HepG2 (cell line): Measurements from ENCODE around the gene SHC1. TPM values are rescaled to one million over a fixed set of nuclear protein-coding genes. Genes with fewer than 3 reads are reported as not detected.

Source experiments
- BORCS8-MEF2B ChIP-seq: sonication (generic); formaldehyde crosslinking; IDR thresholded peaks from 2 replicates; pipeline ENCODE4 v1.8.0; 2022; ENCODE audit warnings: mild to moderate bottlenecking, missing genetic modification reagents
- CBX5 ChIP-seq: sonication (generic); formaldehyde crosslinking; IDR thresholded peaks from 2 replicates; pipeline ENCODE4 v1.4.0; 2020; ENCODE audit warnings: missing genetic modification reagents, borderline replicate concordance
- GATAD1 ChIP-seq: IDR thresholded peaks from 2 replicates; pipeline ENCODE4 v1.6.1; 2016; ENCODE audit warnings: missing genetic modification reagents, missing compliant biosample characterization
- MED1 ChIP-seq: sonication (generic); formaldehyde crosslinking; IDR thresholded peaks from 2 replicates; pipeline ENCODE4 v1.4.0; 2020; ENCODE audit warnings: missing genetic modification reagents
- MED8 ChIP-seq: sonication (generic); formaldehyde crosslinking; IDR thresholded peaks from 2 replicates; pipeline ENCODE4 v1.8.1; 2023; ENCODE audit warnings: mild to moderate bottlenecking, missing genetic modification reagents; ENCODE audit not compliant: insufficient replicate concordance
- MEIS1 ChIP-seq: sonication (generic); formaldehyde crosslinking; IDR thresholded peaks from 2 replicates; pipeline ENCODE4 v1.9.0; 2021; ENCODE audit warnings: mild to moderate bottlenecking, missing genetic modification reagents, moderate library complexity, borderline replicate concordance
- NFATC3 ChIP-seq: sonication (generic); formaldehyde crosslinking; IDR thresholded peaks from 2 replicates; pipeline ENCODE4 v1.5.1; 2020; ENCODE audit warnings: mild to moderate bottlenecking, missing genetic modification reagents
- RORA ChIP-seq: sonication (generic); formaldehyde crosslinking; IDR thresholded peaks from 2 replicates; pipeline ENCODE4 v1.5.0; 2020; ENCODE audit warnings: mild to moderate bottlenecking, missing genetic modification reagents, moderate library complexity
- SALL2 ChIP-seq: sonication (generic); formaldehyde crosslinking; IDR thresholded peaks from 2 replicates; pipeline ENCODE4 v1.8.1; 2023; ENCODE audit warnings: mild to moderate bottlenecking, missing genetic modification reagents, inconsistent platforms
- SAP130 ChIP-seq: IDR thresholded peaks from 2 replicates; pipeline ENCODE4 v1.6.1; 2016; ENCODE audit warnings: low read depth
- SNRNP70 ChIP-seq: fragments of 200-400 bp; formaldehyde crosslinking; IDR thresholded peaks from 2 replicates; pipeline ENCODE4 v1.6.1; 2017; ENCODE audit warnings: mild to moderate bottlenecking, low read depth, low read length, moderate library complexity
- STAG1 ChIP-seq: sonication (generic); formaldehyde crosslinking; IDR thresholded peaks from 2 replicates; pipeline ENCODE4 v1.4.0; 2020; ENCODE audit warnings: missing genetic modification reagents
- ZNF136 ChIP-seq: sonication (generic); formaldehyde crosslinking; IDR thresholded peaks from 2 replicates; pipeline ENCODE4 v1.8.1; 2022; ENCODE audit warnings: low read depth, mild to moderate bottlenecking, moderate library complexity, missing genetic modification reagents
- ZNF333 ChIP-seq: sonication (generic); formaldehyde crosslinking; IDR thresholded peaks from 2 replicates; pipeline ENCODE4 v1.4.0; 2020; ENCODE audit warnings: mild to moderate bottlenecking, missing genetic modification reagents, borderline replicate concordance
- ZNF580 ChIP-seq: IDR thresholded peaks from 2 replicates; pipeline ENCODE4 v1.6.1; 2016; ENCODE audit warnings: low read depth, borderline replicate concordance
- polyA plus RNA-seq, 8 experiments: library from polyadenylated mRNA; depleted of rRNA in 3 of 8; stranded (reverse) in 7 of 8; unstranded in 1 of 8; fragments of >200 nt; fragmentation: Illumina TruSeq in 4 of 8; extraction: Trizol in 4 of 8; gene quantifications; 2 replicates each; pipeline versions ENCODE4 v1.2.1 to v1.2.3, GENCODE V29; 2011 to 2016; ENCODE audit warnings: low read depth in 4 of 8, missing spikeins in 1 of 8, mixed read lengths in 1 of 8; ENCODE audit not compliant: insufficient read depth in 1 of 8
- total RNA-seq, 5 experiments: library from RNA; depleted of rRNA; stranded (reverse); fragments of >200 nt; fragmentation: Illumina TruSeq; extraction: Trizol; gene quantifications; 2 replicates each; pipeline ENCODE4 v1.2.3, GENCODE V29; 2016; ENCODE audit warnings: low read depth in 1 of 5
- TF ChIP-seq, protein P1 (sequence below): sonication (generic); formaldehyde crosslinking; IDR thresholded peaks from 2 replicates; pipeline ENCODE4 v1.5.1; 2020; ENCODE audit warnings: missing genetic modification reagents, mild to moderate bottlenecking, borderline replicate concordance
- TF ChIP-seq, protein P2 (sequence below): sonication (generic); formaldehyde crosslinking; IDR thresholded peaks from 2 replicates; pipeline ENCODE4 v1.8.0; 2022; ENCODE audit warnings: missing genetic modification reagents, mild to moderate bottlenecking, moderate library complexity, borderline replicate concordance
- TF ChIP-seq, protein P3 (sequence below): sonication (generic); formaldehyde crosslinking; IDR thresholded peaks from 2 replicates; pipeline ENCODE4 v1.4.0; 2020; ENCODE audit warnings: missing genetic modification reagents, borderline replicate concordance
- TF ChIP-seq, protein P4 (sequence below): sonication (generic); formaldehyde crosslinking; IDR thresholded peaks from 2 replicates; pipeline ENCODE4 v1.9.0; 2021; ENCODE audit warnings: missing genetic modification reagents, borderline replicate concordance

The SHC1 gene
- total and polyA plus RNA-seq, 2 of the 13 experiments (the other 11 are each of a cell fraction or from before 2014, with no cell fraction given): 52.0 to 137 TPM

GRCh38 chr1:154955718-154956543, 14.6 kb downstream of the SHC1 start, which contains the start of gene PBXIP1 (continued):
- TF ChIP-seq, protein P1, sequence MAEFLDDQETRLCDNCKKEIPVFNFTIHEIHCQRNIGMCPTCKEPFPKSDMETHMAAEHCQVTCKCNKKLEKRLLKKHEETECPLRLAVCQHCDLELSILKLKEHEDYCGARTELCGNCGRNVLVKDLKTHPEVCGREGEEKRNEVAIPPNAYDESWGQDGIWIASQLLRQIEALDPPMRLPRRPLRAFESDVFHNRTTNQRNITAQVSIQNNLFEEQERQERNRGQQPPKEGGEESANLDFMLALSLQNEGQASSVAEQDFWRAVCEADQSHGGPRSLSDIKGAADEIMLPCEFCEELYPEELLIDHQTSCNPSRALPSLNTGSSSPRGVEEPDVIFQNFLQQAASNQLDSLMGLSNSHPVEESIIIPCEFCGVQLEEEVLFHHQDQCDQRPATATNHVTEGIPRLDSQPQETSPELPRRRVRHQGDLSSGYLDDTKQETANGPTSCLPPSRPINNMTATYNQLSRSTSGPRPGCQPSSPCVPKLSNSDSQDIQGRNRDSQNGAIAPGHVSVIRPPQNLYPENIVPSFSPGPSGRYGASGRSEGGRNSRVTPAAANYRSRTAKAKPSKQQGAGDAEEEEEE (CRISPR knock-in tag): no peak
- TF ChIP-seq, protein P2, sequence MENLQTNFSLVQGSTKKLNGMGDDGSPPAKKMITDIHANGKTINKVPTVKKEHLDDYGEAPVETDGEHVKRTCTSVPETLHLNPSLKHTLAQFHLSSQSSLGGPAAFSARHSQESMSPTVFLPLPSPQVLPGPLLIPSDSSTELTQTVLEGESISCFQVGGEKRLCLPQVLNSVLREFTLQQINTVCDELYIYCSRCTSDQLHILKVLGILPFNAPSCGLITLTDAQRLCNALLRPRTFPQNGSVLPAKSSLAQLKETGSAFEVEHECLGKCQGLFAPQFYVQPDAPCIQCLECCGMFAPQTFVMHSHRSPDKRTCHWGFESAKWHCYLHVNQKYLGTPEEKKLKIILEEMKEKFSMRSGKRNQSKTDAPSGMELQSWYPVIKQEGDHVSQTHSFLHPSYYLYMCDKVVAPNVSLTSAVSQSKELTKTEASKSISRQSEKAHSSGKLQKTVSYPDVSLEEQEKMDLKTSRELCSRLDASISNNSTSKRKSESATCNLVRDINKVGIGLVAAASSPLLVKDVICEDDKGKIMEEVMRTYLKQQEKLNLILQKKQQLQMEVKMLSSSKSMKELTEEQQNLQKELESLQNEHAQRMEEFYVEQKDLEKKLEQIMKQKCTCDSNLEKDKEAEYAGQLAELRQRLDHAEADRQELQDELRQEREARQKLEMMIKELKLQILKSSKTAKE (CRISPR knock-in tag): no peak
- no peak for TF ChIP-seq CBX5 (CRISPR knock-in tag)
- no peak for TF ChIP-seq STAG1
- no peak for TF ChIP-seq ZNF580
- TF ChIP-seq, protein P3, sequence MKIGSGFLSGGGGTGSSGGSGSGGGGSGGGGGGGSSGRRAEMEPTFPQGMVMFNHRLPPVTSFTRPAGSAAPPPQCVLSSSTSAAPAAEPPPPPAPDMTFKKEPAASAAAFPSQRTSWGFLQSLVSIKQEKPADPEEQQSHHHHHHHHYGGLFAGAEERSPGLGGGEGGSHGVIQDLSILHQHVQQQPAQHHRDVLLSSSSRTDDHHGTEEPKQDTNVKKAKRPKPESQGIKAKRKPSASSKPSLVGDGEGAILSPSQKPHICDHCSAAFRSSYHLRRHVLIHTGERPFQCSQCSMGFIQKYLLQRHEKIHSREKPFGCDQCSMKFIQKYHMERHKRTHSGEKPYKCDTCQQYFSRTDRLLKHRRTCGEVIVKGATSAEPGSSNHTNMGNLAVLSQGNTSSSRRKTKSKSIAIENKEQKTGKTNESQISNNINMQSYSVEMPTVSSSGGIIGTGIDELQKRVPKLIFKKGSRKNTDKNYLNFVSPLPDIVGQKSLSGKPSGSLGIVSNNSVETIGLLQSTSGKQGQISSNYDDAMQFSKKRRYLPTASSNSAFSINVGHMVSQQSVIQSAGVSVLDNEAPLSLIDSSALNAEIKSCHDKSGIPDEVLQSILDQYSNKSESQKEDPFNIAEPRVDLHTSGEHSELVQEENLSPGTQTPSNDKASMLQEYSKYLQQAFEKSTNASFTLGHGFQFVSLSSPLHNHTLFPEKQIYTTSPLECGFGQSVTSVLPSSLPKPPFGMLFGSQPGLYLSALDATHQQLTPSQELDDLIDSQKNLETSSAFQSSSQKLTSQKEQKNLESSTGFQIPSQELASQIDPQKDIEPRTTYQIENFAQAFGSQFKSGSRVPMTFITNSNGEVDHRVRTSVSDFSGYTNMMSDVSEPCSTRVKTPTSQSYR (CRISPR knock-in tag): peak; percentile 51; the same call in 1 of the 2 replicates
- TF ChIP-seq SNRNP70: no peak
- peak; percentile 64 for TF ChIP-seq GATAD1 (CRISPR knock-in tag)
- no peak for TF ChIP-seq MEIS1 (CRISPR knock-in tag)
- no peak for TF ChIP-seq MED8 (CRISPR knock-in tag)
- no peak for TF ChIP-seq NFATC3
- TF ChIP-seq SAP130: peak; percentile 59
- no peak for TF ChIP-seq ZNF333 (CRISPR knock-in tag)
- TF ChIP-seq RORA (CRISPR knock-in tag): no peak
- no peak for TF ChIP-seq ZNF136 (CRISPR knock-in tag)
- TF ChIP-seq BORCS8-MEF2B (CRISPR knock-in tag): no peak
- TF ChIP-seq, protein P4, sequence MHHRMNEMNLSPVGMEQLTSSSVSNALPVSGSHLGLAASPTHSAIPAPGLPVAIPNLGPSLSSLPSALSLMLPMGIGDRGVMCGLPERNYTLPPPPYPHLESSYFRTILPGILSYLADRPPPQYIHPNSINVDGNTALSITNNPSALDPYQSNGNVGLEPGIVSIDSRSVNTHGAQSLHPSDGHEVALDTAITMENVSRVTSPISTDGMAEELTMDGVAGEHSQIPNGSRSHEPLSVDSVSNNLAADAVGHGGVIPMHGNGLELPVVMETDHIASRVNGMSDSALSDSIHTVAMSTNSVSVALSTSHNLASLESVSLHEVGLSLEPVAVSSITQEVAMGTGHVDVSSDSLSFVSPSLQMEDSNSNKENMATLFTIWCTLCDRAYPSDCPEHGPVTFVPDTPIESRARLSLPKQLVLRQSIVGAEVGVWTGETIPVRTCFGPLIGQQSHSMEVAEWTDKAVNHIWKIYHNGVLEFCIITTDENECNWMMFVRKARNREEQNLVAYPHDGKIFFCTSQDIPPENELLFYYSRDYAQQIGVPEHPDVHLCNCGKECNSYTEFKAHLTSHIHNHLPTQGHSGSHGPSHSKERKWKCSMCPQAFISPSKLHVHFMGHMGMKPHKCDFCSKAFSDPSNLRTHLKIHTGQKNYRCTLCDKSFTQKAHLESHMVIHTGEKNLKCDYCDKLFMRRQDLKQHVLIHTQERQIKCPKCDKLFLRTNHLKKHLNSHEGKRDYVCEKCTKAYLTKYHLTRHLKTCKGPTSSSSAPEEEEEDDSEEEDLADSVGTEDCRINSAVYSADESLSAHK (CRISPR knock-in tag): no peak
- peak; percentile 22; the same call in 1 of the 2 replicates for TF ChIP-seq MED1 (CRISPR knock-in tag)
- no peak for TF ChIP-seq SALL2 (CRISPR knock-in tag)
